HCT116 (cell line): ENCODE results near the gene SP100.

Experiments used
- CBX3 ChIP-seq: IDR thresholded peaks from 2 replicates; pipeline ENCODE4 v1.6.1; 2012; ENCODE audit warnings: low read depth
- EGR1 ChIP-seq: IDR thresholded peaks from 2 replicates; pipeline ENCODE4 v1.6.1; 2012; ENCODE audit warnings: low read depth
- ELF1 ChIP-seq: IDR thresholded peaks from 2 replicates; pipeline ENCODE4 v1.6.1; 2012; ENCODE audit warnings: low read depth, borderline replicate concordance
- EZH2 ChIP-seq: fragments of 200-600 bp; sonication (generic); IDR thresholded peaks from 2 replicates; pipeline ENCODE4 v1.6.1; 2017; ENCODE audit warnings: antibody characterized with exemption, mixed run types
- EZH2phosphoT487 ChIP-seq: fragments of 200-600 bp; IDR thresholded peaks from 2 replicates; pipeline ENCODE4 v1.6.1; 2018; ENCODE audit warnings: antibody characterized with exemption, borderline replicate concordance
- FOSL1 ChIP-seq: IDR thresholded peaks from 2 replicates; pipeline ENCODE4 v1.6.1; 2012; ENCODE audit warnings: low read depth
- MAX ChIP-seq: IDR thresholded peaks from 2 replicates; pipeline ENCODE4 v1.6.1; 2012
- POLR2A ChIP-seq: IDR thresholded peaks from 2 replicates; pipeline ENCODE4 v1.7.0; 2011; ENCODE audit warnings: borderline replicate concordance; ENCODE audit not compliant: insufficient read depth, insufficient read length; ENCODE audit errors: extremely low read depth
- POLR2AphosphoS5 ChIP-seq: IDR thresholded peaks from 2 replicates; pipeline ENCODE4 v1.6.1; 2011; ENCODE audit warnings: mild to moderate bottlenecking, low read depth, low read length, moderate library complexity
- RAD21 ChIP-seq: IDR thresholded peaks from 2 replicates; pipeline ENCODE4 v1.6.1; 2012; ENCODE audit warnings: low read depth, mild to moderate bottlenecking
- REST ChIP-seq: IDR thresholded peaks from 2 replicates; pipeline ENCODE4 v1.6.1; 2012; ENCODE audit warnings: low read depth
- SIN3A ChIP-seq: IDR thresholded peaks from 2 replicates; pipeline ENCODE4 v1.6.1; 2012; ENCODE audit warnings: low read depth
- TF ChIP-seq, protein P1 (sequence below), 3 experiments: fragments of 200-600 bp in 1 of 3; sonication (generic) in 1 of 3; IDR thresholded peaks in 2 of 3; conservative IDR thresholded peaks in 1 of 3; 2 replicates each; pipeline ENCODE4 v1.5.1; 2012 to 2017; ENCODE audit warnings: low read depth in 2 of 3, low read length in 2 of 3, antibody characterized with exemption in 1 of 3, borderline replicate concordance in 1 of 3, control low read depth in 1 of 3, mild to moderate bottlenecking in 1 of 3, mixed read lengths in 1 of 3, mixed run types in 1 of 3, moderate library complexity in 1 of 3; ENCODE audit not compliant: insufficient read depth in 1 of 3

DNA sequence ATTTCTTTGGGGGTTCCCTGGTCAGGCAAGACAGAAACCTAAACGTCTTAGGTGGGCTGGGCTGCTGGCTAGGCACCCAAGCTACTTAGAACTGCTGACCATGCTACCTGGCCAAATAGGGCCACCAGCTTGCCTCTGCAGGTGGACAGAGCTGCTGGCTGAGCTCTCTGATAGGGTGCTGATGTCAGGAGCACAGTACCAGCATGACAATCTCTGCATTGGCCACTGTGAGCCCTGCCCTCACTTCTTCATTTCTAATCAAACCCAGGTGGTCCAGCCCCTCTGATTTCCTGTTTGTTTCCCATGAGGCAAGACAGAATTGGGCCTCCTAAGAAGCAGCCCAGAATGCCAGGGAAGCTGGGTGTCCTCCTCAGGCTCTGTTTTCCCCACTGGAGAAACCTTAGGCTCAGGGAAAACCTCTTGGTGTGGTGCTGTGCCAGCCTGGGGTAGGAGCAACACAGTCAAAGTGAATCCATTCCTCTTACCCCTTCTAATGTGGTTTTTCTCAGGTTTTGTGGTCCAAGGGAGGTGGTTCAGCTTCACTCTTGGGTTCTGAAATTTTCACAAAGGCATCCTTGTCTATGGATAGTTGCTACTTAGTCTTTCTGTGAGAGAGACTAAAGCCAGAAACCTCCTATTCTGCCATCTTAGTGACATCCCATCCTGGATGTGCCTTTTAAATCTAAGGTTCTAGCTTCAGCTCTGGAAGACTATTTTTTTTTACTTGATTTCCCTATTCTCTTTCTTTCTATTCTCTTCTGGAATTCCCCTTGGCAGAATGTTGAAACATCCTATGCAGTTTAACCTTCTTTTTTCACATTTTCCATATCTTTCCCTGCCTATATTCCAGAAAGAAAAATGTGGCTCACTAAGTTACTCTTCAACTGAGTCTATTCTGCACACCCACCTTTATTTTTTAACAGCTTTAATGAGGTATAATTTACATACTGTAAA, 15.2 kb downstream of the SP100 start:
- TF ChIP-seq REST = no peak
- TF ChIP-seq, protein P1, sequence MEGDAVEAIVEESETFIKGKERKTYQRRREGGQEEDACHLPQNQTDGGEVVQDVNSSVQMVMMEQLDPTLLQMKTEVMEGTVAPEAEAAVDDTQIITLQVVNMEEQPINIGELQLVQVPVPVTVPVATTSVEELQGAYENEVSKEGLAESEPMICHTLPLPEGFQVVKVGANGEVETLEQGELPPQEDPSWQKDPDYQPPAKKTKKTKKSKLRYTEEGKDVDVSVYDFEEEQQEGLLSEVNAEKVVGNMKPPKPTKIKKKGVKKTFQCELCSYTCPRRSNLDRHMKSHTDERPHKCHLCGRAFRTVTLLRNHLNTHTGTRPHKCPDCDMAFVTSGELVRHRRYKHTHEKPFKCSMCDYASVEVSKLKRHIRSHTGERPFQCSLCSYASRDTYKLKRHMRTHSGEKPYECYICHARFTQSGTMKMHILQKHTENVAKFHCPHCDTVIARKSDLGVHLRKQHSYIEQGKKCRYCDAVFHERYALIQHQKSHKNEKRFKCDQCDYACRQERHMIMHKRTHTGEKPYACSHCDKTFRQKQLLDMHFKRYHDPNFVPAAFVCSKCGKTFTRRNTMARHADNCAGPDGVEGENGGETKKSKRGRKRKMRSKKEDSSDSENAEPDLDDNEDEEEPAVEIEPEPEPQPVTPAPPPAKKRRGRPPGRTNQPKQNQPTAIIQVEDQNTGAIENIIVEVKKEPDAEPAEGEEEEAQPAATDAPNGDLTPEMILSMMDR (IDR thresholded peaks at IDR 0.05 in 2 of 3, conservative IDR thresholded peaks at IDR 0.05 in 1 of 3; ENCODE audit: borderline replicate concordance in 1 of 3, insufficient read depth in 1 of 3, low read depth in 2 of 3, low read length in 2 of 3) = no peak
- no peak for TF ChIP-seq EZH2
- TF ChIP-seq SIN3A = no peak
- TF ChIP-seq ELF1 = no peak
- no peak for TF ChIP-seq MAX
- TF ChIP-seq POLR2AphosphoS5 = no peak
- TF ChIP-seq EZH2phosphoT487 = no peak
- TF ChIP-seq POLR2A = no peak
- no peak for TF ChIP-seq RAD21
- no peak for TF ChIP-seq EGR1
- no peak for TF ChIP-seq FOSL1
- TF ChIP-seq CBX3 = no peak
